Endothelial cell of umbilical vein (primary cell): ENCODE results near the gene OPRD1. TPM values are rescaled to one million over a fixed set of nuclear protein-coding genes. Genes with fewer than 3 reads are reported as not detected.
"Not testable (repeated sequence)": the region's sequence is repeated elsewhere in the genome, so short reads cannot be mapped to it uniquely, and the experiment has no call there.

Source experiments
- BruUV-seq: library from RNA; stranded (reverse); fragments of 400-500 nt; replicated peaks from 2 replicates; lab custom pipeline; 2021; lab: Mats Ljungman, UMichigan
- CTCF ChIA-PET: fragments of 300-600, 350-600 bp; sonication (Branson Sonifier 250); formaldehyde crosslinking; loops from one replicate; lab custom pipeline; 2021; ENCODE audit warnings: antibody characterized with exemption, inconsistent platforms; lab: Charles Lee
- POLR2A ChIA-PET: fragments of 300-600, 350-600 bp; sonication (Branson Sonifier 250); formaldehyde crosslinking; loops from one replicate; lab custom pipeline; 2021; ENCODE audit warnings: antibody characterized with exemption, inconsistent platforms; lab: Charles Lee
- DNase-seq: peaks from one replicate; pipeline ENCODE4 v3.0.0-alpha.2; 2011; ENCODE audit warnings: low read depth, low spot score
- FAIRE-seq: peaks from 2 replicates; lab custom pipeline; 2011; peaks lifted over from hg19 to GRCh38; lab: Jason Lieb, UNC
- H2AFZ ChIP-seq: 2 replicates; pipeline ENCODE4 v1.6.0; 2012; ENCODE audit warnings: low read depth, low read length, control low read depth, inconsistent platforms
- H3K27ac ChIP-seq: 2 replicates; pipeline ENCODE4 v1.5.1; 2011; ENCODE audit warnings: low read depth, mild to moderate bottlenecking, control low read depth, low read length, moderate library complexity; ENCODE audit not compliant: insufficient read depth
- H3K27me3 ChIP-seq, 2 experiments: 2 replicates each; pipeline versions ENCODE4 v1.6.0 to v1.6.1; 2011; ENCODE audit warnings: low read length in 2 of 2, mixed read lengths in 1 of 2; ENCODE audit not compliant: control insufficient read depth in 2 of 2, insufficient read depth in 2 of 2
- H3K36me3 ChIP-seq, 2 experiments: 2 replicates in 1 of 2; 3 replicates in 1 of 2; pipeline ENCODE4 v1.5.1; 2011; ENCODE audit warnings: low read length in 2 of 2, mild to moderate bottlenecking in 1 of 2, moderate library complexity in 1 of 2; ENCODE audit not compliant: control insufficient read depth in 2 of 2, insufficient read depth in 2 of 2; ENCODE audit errors: extremely low read depth in 1 of 2
- H3K4me1 ChIP-seq: 3 replicates; pipeline ENCODE4 v1.5.1; 2011; ENCODE audit warnings: mild to moderate bottlenecking, low read length; ENCODE audit not compliant: control insufficient read depth, insufficient read depth; ENCODE audit errors: extremely low read depth
- H3K4me2 ChIP-seq: 2 replicates; pipeline ENCODE4 v1.6.1; 2011; ENCODE audit warnings: low read length, control low read depth, mixed read lengths; ENCODE audit not compliant: insufficient read depth
- H3K4me3 ChIP-seq, 3 experiments: fragments of 200-600 bp in 1 of 3; sonication (generic), shearing (Covaris generic) in 1 of 3; replicated peaks in 1 of 3; 2 replicates each; pipeline ENCODE4 v1.5.1; 2011 to 2016; ENCODE audit warnings: control low read depth in 3 of 3, low read length in 3 of 3, mild to moderate bottlenecking in 2 of 3, inconsistent platforms in 1 of 3, low read depth in 1 of 3, moderate library complexity in 1 of 3; ENCODE audit not compliant: insufficient read depth in 1 of 3
- H3K79me2 ChIP-seq: 2 replicates; pipeline ENCODE4 v1.6.0; 2012; ENCODE audit warnings: low read length, inconsistent platforms; ENCODE audit not compliant: control insufficient read depth, insufficient read depth
- H3K9ac ChIP-seq: replicated peaks from 2 replicates; pipeline ENCODE3; 2011; ENCODE audit warnings: low read length, control low read depth; ENCODE audit not compliant: insufficient read depth; ENCODE audit errors: extremely low read depth
- H3K9me1 ChIP-seq: replicated peaks from 3 replicates; pipeline ENCODE4 v1.6.0; 2011; ENCODE audit warnings: mild to moderate bottlenecking, low read length; ENCODE audit not compliant: control insufficient read depth, insufficient read depth; ENCODE audit errors: extremely low read depth
- H3K9me3 ChIP-seq: replicated peaks from 2 replicates; pipeline ENCODE4 v1.5.1; 2012; ENCODE audit warnings: low read length, inconsistent platforms; ENCODE audit not compliant: control insufficient read depth, insufficient read depth
- H4K20me1 ChIP-seq: replicated peaks from 2 replicates; pipeline ENCODE3; 2011; ENCODE audit warnings: mild to moderate bottlenecking, low read length; ENCODE audit not compliant: control insufficient read depth, insufficient read depth; ENCODE audit errors: extremely low read depth
- EZH2 ChIP-seq: IDR thresholded peaks from 2 replicates; pipeline ENCODE4 v1.6.1; 2012; ENCODE audit warnings: borderline replicate concordance, low read depth, mild to moderate bottlenecking, moderate library complexity, low read length, inconsistent platforms; ENCODE audit not compliant: severe bottlenecking
- FOS ChIP-seq: IDR thresholded peaks from 2 replicates; pipeline ENCODE4 v1.6.1; 2011; ENCODE audit warnings: mild to moderate bottlenecking, low read length, moderate library complexity, borderline replicate concordance; ENCODE audit not compliant: insufficient read depth
- GATA2 ChIP-seq: IDR thresholded peaks from 2 replicates; pipeline ENCODE4 v1.7.0; 2011; ENCODE audit warnings: low read depth, mild to moderate bottlenecking, moderate library complexity, mixed read lengths, low read length; ENCODE audit not compliant: insufficient read length, insufficient read depth
- JUN ChIP-seq: IDR thresholded peaks from 2 replicates; pipeline ENCODE4 v1.6.1; 2011; ENCODE audit warnings: borderline replicate concordance, low read depth; ENCODE audit not compliant: insufficient read length, insufficient read depth
- MYC ChIP-seq: IDR thresholded peaks from one replicate; pipeline ENCODE4 v1.6.1; 2011; ENCODE audit warnings: mild to moderate bottlenecking, low read depth, low read length
- POLR2A ChIP-seq: IDR thresholded peaks from 2 replicates; pipeline ENCODE4 v1.6.1; 2012; ENCODE audit warnings: low read depth, mild to moderate bottlenecking, control low read depth, low read length
- POLR2AphosphoS5 ChIP-seq: IDR thresholded peaks from 2 replicates; pipeline ENCODE4 v1.6.1; 2012; ENCODE audit warnings: low read depth, mild to moderate bottlenecking, control low read depth, low read length, moderate library complexity; ENCODE audit not compliant: insufficient read depth
- dilution Hi-C: fragments of 300-500 bp; cut with MboI; formaldehyde crosslinking; loops from one replicate; pipeline ENCODE4 v1.15.0; 2019; ENCODE audit warnings: low sequenced_read_pairs; ENCODE audit not compliant: extremely low pct_ligation_motif_present
- intact Hi-C: fragments of 100-400 bp; cut with micrococcal nuclease; formaldehyde crosslinking; loops from one replicate; pipeline ENCODE4 v1.10.0; 2022
- polyA plus RNA-seq, 4 experiments: library from polyadenylated mRNA; depleted of rRNA in 3 of 4; stranded (reverse) in 3 of 4; unstranded in 1 of 4; fragments of >200 nt; gene quantifications; 2 replicates each; pipeline versions ENCODE4 v1.2.1 to v1.2.3, GENCODE V29; 2011 to 2012; ENCODE audit warnings: missing spikeins in 1 of 4
- total RNA-seq: library from RNA; stranded (reverse); gene quantifications from 2 replicates; pipeline ENCODE4 v1.2.3, GENCODE V29; 2021
- TF ChIP-seq, protein P1 (sequence below), 2 donors: IDR thresholded peaks; 1 replicate in 1 of 2; 2 replicates in 1 of 2; pipeline ENCODE4 v1.5.1; 2011; ENCODE audit warnings: low read length in 2 of 2, mild to moderate bottlenecking in 2 of 2, moderate library complexity in 2 of 2, control low read depth in 1 of 2, inconsistent platforms in 1 of 2, low read depth in 1 of 2; ENCODE audit not compliant: insufficient read depth in 1 of 2; ENCODE audit errors: extremely low read depth in 1 of 2
- TF ChIP-seq, protein P2 (sequence below): IDR thresholded peaks from 2 replicates; pipeline ENCODE4 v1.6.1; 2011; ENCODE audit not compliant: insufficient read depth, insufficient read length

Gene OPRD1
- total and polyA plus RNA-seq, 2 donors (not counting 3 experiments of a cell fraction or from before 2014, with no cell fraction given): not detected

DNA sequence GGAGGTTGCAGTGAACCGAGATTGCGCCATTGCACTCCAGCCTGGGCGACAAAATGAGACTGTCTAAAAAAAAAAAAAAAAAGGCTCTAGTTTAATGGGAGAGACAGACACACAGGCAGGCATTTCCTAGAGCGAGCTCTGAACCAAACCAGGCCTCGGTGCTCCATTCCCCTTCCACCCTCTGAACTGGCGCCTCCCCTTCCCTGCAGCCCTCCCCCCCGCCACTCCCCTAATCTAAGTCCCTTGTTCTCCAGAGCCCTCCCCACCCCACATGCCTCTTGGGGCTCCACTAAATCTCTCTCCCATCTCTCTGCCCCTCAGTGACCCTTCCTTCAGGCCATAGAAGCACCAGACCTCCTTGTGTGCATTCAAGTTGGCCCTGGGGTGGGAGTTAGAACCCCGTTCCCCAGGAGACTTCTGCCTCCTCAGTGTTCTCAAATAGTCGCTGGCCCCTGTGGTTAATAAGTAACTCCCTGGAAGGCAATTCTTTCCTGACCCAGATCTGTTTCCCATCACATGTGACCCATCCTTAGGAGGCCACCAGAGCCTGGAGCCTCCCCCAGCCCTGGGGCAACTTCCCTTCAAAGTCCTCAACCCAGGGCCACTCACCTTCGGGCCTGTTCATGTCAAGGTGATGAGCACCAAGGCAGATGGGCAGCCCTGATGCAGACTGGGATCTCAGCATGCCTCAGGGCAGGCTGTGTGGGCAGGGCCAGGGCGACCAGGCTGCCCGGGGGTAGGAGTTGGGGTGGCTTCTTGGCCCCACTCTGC is 59.8 kb downstream of the OPRD1 start:
- no peak for TF ChIP-seq FOS
- TF ChIP-seq, protein P1, sequence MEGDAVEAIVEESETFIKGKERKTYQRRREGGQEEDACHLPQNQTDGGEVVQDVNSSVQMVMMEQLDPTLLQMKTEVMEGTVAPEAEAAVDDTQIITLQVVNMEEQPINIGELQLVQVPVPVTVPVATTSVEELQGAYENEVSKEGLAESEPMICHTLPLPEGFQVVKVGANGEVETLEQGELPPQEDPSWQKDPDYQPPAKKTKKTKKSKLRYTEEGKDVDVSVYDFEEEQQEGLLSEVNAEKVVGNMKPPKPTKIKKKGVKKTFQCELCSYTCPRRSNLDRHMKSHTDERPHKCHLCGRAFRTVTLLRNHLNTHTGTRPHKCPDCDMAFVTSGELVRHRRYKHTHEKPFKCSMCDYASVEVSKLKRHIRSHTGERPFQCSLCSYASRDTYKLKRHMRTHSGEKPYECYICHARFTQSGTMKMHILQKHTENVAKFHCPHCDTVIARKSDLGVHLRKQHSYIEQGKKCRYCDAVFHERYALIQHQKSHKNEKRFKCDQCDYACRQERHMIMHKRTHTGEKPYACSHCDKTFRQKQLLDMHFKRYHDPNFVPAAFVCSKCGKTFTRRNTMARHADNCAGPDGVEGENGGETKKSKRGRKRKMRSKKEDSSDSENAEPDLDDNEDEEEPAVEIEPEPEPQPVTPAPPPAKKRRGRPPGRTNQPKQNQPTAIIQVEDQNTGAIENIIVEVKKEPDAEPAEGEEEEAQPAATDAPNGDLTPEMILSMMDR (IDR thresholded peaks at IDR 0.05; ENCODE audit: extremely low read depth in 1 of 2, insufficient read depth in 1 of 2, low read depth in 1 of 2, low read length in 2 of 2): no peak
- TF ChIP-seq JUN: no peak
- no peak for TF ChIP-seq POLR2AphosphoS5
- no peak for TF ChIP-seq GATA2
- TF ChIP-seq MYC: no peak
- no peak for TF ChIP-seq EZH2
- TF ChIP-seq, protein P2, sequence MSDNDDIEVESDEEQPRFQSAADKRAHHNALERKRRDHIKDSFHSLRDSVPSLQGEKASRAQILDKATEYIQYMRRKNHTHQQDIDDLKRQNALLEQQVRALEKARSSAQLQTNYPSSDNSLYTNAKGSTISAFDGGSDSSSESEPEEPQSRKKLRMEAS: no peak
- TF ChIP-seq POLR2A: no peak
- FAIRE-seq: no peak
- Histone ChIP-seq H3K79me2 (no peaks in the 10 kb centered on the region), H3K9me3 (no peaks in the 10 kb centered on the region), H2AFZ (no peak overlapping the region), H3K27ac (no peak overlapping the region), H3K4me1 (no peaks in the 10 kb centered on the region), H3K27me3 (no peaks in the 10 kb centered on the region), H3K4me3 (no peak overlapping the region), H3K9me1 (no peaks in the 10 kb centered on the region), H3K4me2 (no peak overlapping the region), H3K36me3 (no peaks in the 10 kb centered on the region), H3K9ac (no peak overlapping the region), H4K20me1 (no peaks in the 10 kb centered on the region)
- ChIA-PET CTCF (interaction anchor here (0.6 kb wide), 1 partner anchor 10 kb away, joined by 3 read pairs; no protein-coding TSS in a partner anchor), POLR2A (interaction anchor here (0.6 kb wide), 1 partner anchor 1911 kb away, joined by 5 read pairs; no protein-coding TSS in a partner anchor)
- dilution Hi-C loops: no loop called here
- no peak for DNase-seq
- intact Hi-C loops: no loop called here
- no TSS peak for BruUV-seq

DNA sequence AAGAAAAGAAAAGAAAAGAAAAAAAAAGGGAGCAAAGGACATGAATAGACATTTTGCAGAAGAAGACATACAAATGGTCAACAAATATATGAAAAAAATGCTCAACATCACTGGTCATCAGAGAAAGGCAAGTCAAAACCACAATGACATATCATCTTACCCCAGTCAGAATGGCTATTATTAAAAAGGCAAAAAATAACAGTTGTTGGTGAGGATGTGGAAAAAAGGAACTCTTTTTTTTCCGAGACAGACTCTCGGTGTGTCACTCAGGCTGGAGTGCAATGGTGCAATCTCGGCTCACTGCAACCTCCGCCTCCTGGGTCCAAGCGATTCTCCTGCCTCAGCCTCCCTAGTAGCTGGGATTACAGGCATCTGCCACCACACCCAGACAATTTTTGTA is 63.2 kb downstream of the OPRD1 start:
- ChIA-PET CTCF (interaction anchor here (2.7 to 7.8 kb wide), 6 partner anchors 7 to 516 kb away, joined by 13 to 389 read pairs (median 40); partner anchors contain the start of gene RNU11), POLR2A (interaction anchor here (0.6 kb wide), 1 partner anchor 18 kb away, joined by 3 read pairs; no protein-coding TSS in a partner anchor)
- FAIRE-seq, H3K36me3 ChIP-seq, H3K79me2 ChIP-seq, H3K9me1 ChIP-seq, H3K9me3 ChIP-seq, H3K4me3 ChIP-seq, H4K20me1 ChIP-seq, H3K4me1 ChIP-seq, H3K4me2 ChIP-seq, H2AFZ ChIP-seq, H3K27me3 ChIP-seq, BruUV-seq, dilution Hi-C loops, DNase-seq, H3K9ac ChIP-seq, H3K27ac ChIP-seq, intact Hi-C loops: not testable (repeated sequence)
